T-helper 9 cell (primary cell): ENCODE results near the gene FFAR2.
"Not testable (repeated sequence)": the region's sequence is repeated elsewhere in the genome, so short reads cannot be mapped to it uniquely, and the experiment has no call there.

Source experiments
- DNase-seq: peaks from one replicate; pipeline ENCODE4 v3.0.0-alpha.2; 2020

The FFAR2 gene

DNA sequence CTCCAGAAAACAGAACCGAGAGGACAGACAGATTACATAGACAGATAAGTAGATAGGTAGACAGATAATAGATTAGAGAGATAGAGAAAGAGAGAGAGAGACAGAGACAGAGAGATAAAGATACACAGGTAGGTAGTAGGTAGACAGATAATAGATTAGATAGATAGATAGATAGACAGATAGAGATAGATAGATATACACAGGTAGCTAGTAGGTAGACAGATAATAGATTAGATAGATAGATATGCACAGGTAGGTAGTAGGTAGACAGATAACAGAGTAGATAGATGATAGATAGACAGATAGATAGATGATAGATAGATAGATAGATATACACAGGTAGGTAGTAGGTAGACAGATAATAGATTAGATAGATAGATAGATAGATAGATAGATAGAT is 10.1 kb downstream of the FFAR2 start:
- no peak for DNase-seq

DNA sequence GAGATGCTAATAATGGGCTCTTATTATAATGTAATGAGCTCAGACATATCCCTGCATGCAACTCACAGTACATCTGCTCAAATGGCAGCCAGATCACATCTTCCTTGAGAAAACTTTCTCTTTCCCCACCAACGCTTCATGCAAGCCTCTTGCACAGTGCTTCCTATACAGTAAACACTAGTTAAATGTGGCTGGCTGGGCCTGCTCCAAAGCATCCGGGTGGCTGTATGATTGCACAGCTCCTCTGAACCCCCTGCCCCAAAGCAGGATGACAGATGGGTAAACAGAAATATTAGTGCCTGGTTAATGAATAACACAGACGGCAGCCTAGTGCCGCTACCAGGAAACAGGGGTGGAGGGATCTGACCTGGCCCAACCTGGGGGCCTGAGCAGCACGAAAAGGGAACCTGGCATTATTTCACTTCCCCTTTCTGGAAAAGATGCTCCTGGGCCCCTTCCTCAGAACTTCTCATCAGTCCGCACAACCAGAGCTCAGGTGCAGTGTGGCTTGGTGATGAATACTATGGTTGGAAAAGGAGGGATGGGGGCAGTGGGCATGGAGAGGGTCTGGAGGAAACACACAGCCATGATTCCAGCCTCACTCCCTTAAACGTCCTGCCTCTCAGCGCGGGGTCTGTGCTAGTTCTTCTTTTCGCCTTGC is 10.8 kb downstream of the FFAR2 start:
- no peak for DNase-seq

DNA sequence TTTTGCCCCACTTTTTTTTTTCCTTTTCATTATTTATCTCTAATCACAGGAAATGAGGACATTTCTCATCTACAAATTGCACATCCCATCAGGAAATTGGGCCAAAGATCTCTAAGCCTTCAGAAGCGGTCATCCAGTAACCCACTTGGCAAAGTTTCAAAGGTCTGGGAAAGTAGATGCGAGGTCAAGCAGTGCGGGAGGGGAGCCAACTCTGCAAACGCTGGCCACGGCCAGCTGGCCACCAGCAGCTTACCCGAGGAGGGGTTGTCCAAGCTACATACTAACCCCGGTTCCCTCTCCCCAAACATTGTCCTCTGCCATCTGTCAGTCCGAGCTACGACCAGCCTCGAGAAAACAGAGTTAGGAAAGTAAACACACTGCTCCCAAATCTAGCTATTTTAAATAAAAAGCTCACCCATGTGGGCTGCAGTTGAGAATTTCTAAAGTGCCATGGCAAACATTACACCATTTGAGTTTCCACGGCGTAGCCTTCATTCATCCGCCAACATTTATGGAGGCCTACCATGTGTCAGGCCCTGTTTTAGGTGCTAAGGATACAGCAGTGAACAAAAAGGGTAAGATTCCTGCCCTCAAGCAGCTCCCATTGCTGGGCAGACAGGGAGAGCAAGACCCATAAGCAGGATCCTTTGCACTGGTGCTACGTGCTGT is 11.5 kb downstream of the FFAR2 start:
- no peak for DNase-seq

DNA sequence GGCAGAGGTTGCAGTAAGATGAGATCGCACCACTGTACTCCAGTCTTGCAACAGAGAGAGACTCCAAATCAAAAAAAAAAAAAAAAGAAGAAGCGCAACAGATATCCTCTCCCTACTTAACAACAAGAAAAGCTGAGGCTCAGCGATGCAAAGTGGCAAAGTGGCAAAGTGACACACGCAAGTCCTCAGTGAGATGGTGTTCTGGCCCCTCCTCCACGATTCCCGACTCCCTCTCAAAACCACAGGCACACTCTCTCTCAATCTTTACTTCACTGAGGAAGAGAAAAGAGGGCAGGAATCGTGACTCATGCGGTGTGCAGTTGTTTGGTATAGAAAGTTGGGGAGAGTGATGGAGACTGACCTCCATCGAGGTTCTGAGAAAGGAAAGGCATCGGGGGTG is 12.6 kb downstream of the FFAR2 start:
- DNase-seq: no peak

DNA sequence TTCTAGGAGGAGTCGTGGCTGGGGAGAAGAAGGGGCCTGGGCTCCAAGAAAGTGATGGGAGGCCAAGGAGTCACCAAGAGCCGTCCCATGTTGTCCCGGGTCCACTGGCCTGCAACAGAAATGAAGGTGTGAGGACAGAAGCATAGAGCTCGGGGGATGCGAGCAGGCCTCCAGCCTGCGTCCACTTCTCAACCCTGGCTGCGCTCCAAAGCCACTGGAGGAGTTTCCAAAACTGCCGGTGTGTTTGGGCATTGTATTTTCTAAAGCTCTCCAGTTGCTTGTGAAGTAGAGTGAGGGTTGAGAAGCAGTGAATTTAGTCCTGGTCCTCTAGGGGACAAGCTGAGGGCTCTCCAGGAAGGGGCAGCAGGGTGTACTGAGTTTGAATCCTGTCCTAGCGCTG is 13.0 kb downstream of the FFAR2 start:
- no peak for DNase-seq

DNA sequence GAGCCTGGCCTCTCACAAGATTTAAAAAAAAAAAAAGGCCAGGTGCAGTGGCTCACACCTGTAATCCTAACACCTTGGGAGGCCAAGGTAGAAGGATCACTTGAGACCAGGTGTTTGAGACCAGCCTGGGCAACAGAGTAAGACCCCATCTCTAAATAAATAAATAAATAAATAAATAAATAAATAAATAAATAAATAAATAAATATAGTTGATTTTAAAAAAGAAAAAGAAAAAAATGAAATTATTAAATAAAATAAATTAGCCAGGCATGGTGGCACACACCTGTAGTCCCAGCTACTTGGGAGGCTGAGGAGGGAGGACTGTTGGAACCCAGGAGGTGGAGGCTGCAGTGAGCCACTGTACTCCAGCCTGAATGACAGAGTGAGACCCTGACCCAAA is 13.7 kb downstream of the FFAR2 start:
- not testable (repeated sequence) for DNase-seq

DNA sequence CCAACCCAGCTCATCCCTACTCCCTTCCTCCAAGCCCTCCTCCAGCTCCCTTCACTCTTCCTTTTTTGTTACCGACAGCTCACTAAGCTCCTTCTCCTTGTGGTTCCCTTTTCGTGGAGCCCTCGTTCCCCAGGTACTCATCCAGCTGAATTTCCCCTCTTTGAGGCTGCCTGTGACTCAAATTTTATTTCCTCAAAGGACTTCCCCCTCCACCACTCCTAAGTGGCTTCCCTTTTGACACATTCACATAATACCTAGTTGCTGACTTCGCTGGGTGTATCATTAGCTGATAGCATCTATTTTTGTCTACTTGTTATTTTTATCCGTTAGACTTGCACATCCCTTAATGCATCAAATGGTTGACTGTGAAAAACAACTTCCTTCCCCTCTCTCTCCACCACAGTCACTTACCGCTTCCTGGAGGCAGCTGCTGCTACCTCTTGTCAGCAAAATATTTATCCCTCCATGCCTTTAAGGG is 14.5 kb downstream of the FFAR2 start:
- peak; percentile 43 for DNase-seq

DNA sequence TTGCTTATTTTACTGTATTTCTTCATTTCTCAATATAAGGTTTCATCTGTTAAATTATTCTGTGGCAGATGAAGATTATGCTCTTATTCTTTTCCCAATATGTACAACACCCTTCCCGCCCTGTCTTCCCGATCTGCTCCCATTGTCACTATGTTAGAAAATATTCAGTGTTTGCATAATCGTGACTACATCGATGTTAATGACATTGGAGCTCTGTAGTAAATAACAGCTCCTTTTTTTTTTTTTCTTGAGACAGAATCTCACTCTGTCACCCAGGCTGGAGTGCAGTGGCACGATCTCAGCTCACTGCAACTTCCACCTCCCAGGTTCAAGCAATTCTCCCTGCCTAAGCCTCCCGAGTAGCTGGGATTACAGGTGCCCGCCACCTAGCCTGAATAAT is 14.9 kb downstream of the FFAR2 start:
- DNase-seq: not testable (repeated sequence)

DNA sequence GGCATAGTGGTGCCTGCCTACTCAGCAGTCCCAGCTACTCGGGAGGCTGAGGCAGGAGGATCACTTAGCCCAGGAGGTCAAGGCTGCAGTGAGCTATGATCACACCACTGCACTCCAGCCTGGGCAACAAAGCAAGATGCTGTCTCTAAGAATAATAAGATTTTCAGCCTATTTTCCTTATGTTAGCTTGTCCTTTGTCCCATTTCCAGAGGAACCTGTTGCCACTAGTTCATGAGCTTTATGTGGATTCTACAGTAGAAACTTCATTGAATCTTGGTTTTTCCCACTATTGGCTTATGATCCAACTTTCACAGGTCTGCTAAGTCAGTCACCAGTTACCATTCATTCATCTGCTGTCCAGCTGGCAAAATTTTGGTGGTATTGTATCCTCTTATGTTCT is 18.2 kb downstream of the FFAR2 start:
- no peak for DNase-seq

DNA sequence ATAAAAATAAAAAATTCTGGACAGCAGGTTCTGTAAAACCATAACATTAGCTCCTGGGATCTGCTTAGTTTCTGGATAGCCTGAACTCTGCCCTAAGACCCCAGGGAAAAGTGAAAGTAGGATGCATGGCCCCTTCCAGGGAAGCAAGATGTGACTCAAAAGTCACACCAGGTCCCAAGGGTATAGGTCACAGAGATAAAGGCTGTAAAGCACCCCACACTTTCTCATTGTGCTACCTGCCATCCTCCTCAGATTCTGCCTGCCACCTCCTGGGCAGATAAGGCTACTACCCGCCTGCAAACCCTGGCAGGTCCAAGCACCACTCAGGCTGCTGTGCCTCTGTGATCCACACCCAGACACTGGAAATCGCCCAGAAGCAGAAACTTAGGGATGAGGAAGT is 20.6 kb downstream of the FFAR2 start:
- DNase-seq: peak; percentile 56

DNA sequence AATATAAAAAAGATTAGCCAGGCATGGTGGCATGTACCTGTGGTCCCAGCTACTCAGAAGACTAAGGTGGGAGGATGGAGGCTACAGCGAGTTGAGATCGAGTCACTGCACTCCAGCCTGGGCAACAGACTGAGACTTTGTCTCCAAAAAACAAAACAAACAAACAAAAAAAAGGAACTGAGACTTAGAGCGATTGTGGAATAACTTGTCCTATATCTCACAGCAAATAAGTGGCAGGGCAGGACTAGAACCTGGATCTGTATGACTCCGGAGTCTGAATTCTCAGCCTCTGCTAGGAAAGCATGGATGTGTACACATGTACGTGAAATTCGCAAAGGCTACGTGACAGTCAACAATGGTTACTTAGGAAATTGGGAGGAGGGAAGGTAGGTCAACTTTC is 22.1 kb downstream of the FFAR2 start:
- no peak for DNase-seq

DNA sequence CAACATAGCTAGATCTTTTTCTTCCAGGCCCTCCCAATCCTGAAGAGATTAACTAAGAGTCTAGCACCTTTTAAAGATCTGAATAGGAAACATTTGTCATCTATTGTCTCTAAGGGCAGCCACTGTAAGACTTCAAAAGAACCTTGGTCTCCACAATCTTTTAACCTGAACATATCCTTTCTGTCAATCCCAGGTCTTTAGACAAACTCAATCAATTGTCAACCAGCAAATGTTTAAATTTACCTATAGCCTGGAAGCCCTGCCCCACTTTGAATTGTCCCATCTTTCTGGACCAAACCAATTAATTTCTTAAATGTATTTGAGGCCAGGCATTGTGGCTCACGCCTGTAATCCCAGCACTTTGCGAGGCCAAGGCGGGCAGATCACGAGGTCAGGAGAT is 23.0 kb downstream of the FFAR2 start:
- DNase-seq: not testable (repeated sequence)

DNA sequence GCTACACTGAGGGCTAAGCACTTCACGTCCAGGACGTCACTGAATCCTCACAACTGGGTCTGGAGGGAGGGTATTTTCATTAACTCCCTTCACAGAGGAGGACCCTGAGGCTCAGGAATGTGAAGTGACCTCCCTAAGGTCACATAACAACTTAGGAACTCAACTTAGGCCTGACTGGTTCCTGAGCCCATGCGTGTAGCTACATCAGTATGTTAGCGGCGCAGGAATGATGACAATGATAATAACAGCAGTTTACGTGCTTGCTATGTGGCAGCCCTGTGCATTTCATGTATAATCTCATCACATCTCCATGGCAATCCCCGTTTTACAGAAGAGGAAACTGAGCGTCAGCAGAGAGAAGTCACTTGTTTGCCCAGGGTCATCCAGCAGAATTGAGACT is 23.9 kb downstream of the FFAR2 start:
- no peak for DNase-seq

DNA sequence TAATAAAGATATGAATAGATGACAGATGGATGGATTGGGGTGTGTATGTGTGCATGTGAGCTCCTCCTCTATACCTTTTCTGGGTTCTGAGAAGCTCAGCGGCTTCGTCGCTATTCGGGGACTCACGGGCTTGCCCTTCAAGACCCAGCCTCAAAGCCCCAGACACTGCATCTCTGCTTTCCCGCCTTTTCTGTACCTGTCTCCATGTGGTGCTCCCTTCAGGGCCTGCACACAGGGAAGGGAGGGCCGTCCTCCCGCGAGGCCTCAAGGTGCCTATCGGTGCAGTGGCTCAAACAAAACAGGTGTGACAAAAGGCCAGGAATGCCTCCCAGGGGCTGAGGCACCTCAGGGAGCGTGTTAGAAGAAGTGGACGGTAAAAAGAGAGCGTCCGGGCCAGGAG is 26.0 kb downstream of the FFAR2 start:
- DNase-seq: no peak

DNA sequence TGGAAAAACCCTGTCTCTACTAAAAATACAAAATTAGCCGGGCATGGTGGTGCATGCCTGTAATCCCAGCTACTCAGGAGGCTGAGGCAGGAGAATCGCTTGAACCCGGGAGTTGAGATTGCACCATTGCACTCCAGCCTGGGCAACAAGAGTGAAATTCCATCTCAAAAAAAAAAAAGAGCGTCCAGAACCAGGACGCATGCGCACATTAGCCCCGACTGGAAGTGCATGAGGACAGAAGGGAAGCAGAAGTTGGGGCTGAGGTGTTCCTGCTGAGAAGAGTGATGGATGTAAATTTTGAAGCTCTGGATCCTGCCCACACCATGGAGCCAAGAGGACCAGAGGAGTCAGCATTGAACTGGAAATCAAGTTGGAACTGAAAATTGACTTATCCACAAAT is 26.5 kb downstream of the FFAR2 start:
- DNase-seq: not testable (repeated sequence)

DNA sequence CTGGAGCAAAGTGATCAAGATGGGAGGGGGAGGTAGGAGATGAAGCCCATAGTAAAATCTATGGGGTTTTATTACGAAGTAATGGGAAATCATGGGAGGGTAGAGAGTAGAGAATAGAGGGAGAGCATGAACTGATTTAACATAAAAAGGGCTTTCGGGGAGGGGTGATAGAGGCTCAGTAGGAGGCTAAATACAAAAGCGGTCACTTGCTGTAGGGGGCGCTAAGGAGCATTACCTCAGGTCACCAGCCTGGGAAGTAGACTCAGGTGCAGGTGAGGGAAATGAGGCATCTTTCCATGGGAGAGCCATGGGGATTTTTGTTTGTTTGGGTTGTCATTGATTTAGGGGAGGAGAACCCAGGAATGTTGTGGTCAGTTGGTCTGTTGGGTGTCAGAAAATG is 28.1 kb downstream of the FFAR2 start:
- no peak for DNase-seq

DNA sequence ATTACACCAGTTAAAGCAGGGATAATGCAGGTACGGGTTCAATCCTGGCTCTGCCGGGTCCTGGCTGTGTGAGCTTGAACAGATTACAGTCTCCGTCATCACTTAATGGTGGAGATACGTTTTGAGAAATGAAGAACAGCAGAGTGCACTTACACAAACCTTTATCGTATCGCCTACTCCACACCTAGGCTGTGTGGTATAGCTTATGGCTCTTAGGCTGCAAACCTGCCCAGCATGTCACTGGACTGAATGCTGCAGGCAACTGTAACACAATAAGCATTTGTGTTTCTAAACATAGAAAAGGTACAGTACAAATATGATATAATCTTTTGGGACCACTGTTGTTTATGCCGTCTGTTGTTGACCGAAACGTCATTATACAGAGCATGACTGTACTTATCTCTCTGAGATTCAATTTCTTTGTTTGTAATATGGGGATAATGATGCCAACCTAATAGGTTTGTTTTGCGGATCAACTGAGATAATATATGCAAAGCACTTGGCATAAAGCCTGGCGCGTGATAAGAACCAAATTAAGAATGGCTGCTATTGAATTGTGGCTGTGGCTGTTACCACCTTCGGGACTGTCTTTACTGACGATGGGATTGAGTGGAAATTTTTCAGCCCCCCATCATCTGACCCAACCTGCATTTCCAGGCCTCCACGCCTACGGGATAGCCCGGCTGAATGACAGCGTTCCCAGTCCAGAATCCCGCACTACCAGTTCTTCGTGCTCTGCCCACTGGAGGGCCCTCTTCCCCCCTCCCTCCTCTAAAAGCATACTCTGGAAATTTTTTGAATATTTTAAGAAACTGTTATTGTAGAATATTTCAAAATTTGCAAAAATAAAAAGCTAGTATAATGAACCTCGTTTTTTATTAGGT is 31.0 kb downstream of the FFAR2 start:
- DNase-seq: no peak

DNA sequence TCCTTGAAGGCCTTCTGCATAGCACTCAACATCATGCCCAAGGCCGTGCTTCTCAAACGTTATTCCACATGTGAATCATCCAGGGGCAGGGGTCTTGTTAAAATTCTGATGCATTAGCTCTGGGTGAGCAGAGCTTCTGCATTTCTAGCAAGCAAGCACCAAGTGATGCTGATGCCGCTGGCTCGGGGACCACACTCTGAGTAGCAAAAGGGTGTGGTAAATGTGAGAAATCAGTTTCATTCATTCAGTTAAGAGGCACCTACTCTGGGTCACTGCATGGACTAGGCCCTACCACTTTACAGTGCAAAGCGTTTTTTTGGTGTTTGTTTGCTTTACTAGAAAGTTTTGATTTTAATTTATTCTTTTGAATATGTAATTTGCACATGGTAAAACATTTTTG is 35.0 kb downstream of the FFAR2 start:
- no peak for DNase-seq

DNA sequence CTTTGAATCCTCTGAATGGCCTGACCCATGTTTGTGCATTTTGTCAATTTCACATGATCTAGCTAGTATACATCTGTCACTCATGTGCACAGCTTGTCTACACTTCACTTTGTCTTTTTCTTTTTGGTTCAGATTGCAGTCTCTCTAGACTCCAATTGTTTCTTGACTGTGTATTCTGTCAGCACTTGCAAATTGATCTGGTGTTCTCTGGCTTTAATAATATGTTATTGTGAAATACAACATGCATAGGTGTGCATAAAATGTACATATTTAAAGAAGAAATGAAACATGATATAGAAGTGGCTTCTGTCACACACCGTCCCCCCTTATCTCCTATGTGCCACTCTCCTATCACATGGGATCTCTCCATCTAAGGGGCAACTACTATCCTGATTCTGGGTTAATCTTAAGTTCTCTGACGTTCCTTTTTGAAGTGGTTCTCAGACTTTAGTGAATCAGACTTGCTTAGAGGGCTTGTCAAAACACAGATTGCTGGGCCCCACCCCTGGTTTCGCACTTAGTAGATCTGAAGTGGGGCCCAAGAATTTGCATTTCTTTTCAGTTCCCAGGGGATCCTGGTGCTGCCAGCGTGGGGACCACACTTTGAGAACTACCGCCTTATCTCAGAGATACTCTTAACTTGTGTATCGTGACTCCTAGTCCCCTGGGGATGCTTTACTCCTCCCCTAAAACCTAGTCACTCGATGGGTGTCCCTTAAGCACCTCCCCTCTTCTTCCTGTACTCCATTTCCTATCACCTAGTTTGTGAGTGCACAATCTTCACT is 36.4 kb downstream of the FFAR2 start:
- no peak for DNase-seq

DNA sequence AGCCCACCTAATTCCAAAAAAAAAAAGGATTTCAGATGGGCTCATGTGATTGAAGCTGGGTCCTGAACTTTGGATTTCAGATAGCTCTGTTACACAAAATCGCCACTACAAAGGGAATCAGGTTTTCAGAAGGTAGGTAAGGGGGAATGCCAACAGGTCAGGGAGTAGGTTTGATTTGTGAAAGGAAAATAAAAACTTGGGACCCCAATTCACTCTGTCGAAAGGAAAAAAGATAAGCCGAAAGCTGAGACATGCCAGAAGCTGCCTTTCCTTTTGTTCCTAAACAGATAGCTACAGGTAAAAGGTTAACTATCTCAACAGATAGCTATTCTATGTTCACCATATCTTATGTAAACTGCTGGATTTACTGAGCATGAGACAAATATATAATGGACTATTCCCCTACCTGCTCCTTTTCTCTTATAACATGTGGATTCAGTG is 38.2 kb downstream of the FFAR2 start:
- no peak for DNase-seq

DNA sequence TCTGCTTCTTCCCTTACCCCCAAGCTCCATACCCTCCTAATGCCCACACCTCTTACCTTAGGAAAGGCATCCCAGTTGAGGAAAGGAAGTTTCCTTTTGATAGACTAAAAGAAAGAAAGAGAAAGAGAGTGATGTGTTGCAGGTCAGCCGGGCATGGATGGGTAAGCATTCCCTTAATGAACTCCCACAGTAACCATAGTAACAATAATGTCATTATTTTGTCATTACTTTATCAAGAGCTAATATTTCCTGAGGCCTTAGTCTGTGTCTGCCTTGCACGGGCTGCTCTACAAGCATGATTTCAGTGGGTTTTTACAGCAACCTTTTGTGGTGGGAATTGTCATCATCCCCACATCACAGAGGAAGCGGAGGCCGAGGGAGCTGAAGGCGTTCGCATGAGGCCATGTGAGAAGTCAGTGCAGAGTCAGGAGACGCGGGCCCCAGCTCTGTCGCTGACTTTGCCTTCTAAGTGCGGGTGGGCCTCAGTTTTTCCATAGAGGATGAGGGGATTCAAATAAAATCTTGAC is 39.7 kb downstream of the FFAR2 start:
- no peak for DNase-seq

DNA sequence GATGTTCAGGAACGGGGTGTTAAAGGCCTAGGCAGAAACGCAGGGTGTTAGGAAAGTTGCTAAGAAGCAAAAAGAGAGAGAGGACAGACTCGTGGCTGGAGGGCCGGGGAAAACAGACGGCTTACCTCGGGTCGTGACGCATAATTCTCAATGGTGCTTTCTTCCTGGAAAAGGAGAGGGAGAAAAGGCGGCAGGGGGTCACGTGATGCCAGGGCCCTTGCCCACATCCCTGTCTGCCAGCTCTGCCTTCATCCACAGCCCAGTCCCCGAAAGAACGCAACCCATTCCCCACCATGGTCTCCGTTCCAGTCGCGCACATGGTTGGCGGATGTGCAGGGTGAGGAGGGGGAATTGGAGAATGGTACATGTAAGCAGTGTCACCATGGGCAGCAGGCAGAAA is 40.6 kb downstream of the FFAR2 start:
- no peak for DNase-seq

DNA sequence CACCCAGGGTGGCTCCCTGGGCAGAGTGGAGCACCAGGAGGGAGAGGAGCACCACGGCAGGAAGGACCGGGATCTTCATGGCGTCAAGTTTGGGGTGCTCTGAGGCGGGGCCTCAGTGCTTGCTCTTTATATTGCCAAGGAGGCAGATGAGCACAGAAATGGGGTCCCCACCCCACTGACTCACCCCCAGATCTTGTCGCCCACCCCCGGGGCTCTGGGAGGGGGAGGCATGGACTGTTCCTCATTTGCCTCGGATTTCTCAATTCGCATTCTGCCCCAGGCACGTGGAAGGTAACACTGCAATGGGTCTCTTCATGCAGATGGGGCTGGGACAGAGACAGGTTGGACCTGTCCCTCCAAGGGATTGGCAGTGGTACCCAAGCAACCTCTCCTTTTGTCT is 42.3 kb downstream of the FFAR2 start, which contains the start of gene KRTDAP:
TSS of gene KRTDAP (minus strand) at position 101 of the 400 bp plus-strand sequence. CDS start at position 79, 22 bp downstream.
- no peak for DNase-seq
